Spleen (tissue), 11 donors: ENCODE results near the gene SNX11. TPM values are rescaled to one million over a fixed set of nuclear protein-coding genes. Genes with fewer than 3 reads are reported as not detected.
A peak's percentile ranks its signal among the peaks of the same experiment; 100 is the strongest.
"Not testable (repeated sequence)": the region's sequence is repeated elsewhere in the genome, so short reads cannot be mapped to it uniquely, and the experiment has no call there.

Experiments used
- DNase-seq: peaks from one replicate; pipeline ENCODE4 v3.0.0-alpha.2; 2020
- H3K27ac ChIP-seq, 8 donors: fragments of 200-600 bp; sonication (generic) in 7 of 8; 1 replicate in 4 of 8; 2 replicates in 4 of 8; pipeline versions ENCODE4 v1.5.0 to v1.8.0; 2016 to 2021; ENCODE audit warnings: inconsistent platforms in 4 of 8, mild to moderate bottlenecking in 4 of 8, moderate library complexity in 1 of 8
- H3K27me3 ChIP-seq, 7 donors: fragments of 200-600 bp; sonication (generic) in 6 of 7; replicated peaks in 1 of 7; 1 replicate in 4 of 7; 2 replicates in 3 of 7; pipeline versions ENCODE4 v1.5.0 to v1.8.0; 2016 to 2021; ENCODE audit warnings: inconsistent platforms in 3 of 7, mild to moderate bottlenecking in 1 of 7
- H3K36me3 ChIP-seq, 6 donors: fragments of 200-600 bp; sonication (generic) in 5 of 6; 1 replicate in 4 of 6; 2 replicates in 2 of 6; pipeline versions ENCODE4 v1.5.0 to v1.8.0; 2016 to 2021; ENCODE audit warnings: inconsistent platforms in 2 of 6
- H3K4me1 ChIP-seq, 6 donors: fragments of 200-600 bp; sonication (generic) in 5 of 6; 1 replicate in 3 of 6; 2 replicates in 3 of 6; pipeline versions ENCODE4 v1.5.0 to v1.8.0; 2016 to 2021; ENCODE audit warnings: inconsistent platforms in 3 of 6
- H3K4me3 ChIP-seq, 8 donors: fragments of 200-600 bp; sonication (generic) in 7 of 8; 1 replicate in 4 of 8; 2 replicates in 4 of 8; pipeline versions ENCODE4 v1.5.0 to v1.8.0; 2016 to 2021; ENCODE audit warnings: inconsistent platforms in 4 of 8, mild to moderate bottlenecking in 4 of 8, moderate library complexity in 2 of 8
- H3K9me3 ChIP-seq, 8 donors: fragments of 200-600 bp; sonication (generic) in 7 of 8; 1 replicate in 4 of 8; 2 replicates in 4 of 8; pipeline versions ENCODE4 v1.5.0 to v1.8.0; 2016 to 2021; ENCODE audit warnings: inconsistent platforms in 4 of 8
- POLR2A ChIP-seq, 3 donors: fragments of 450-650 bp; IDR thresholded peaks; one replicate each; pipeline ENCODE4 v1.5.1; 2017; ENCODE audit warnings: antibody characterized with exemption in 3 of 3, mild to moderate bottlenecking in 1 of 3
- POLR2AphosphoS5 ChIP-seq, 3 donors: sonication (generic); formaldehyde crosslinking; IDR thresholded peaks; one replicate each; pipeline ENCODE4 v1.5.1; 2017; ENCODE audit warnings: antibody characterized with exemption in 3 of 3
- WGBS, 5 donors: extraction: QIAGEN DNeasy Blood & Tissue Kit in 3 of 5; methylation state at CpG; one replicate each; pipeline versions ENCODE4 v1.1.5 to v1.1.7; 2013 to 2018; 5-methylcytosine and 5-hydroxymethylcytosine counted together
- intact Hi-C: fragments of 100-400 bp; cut with DNase I; formaldehyde crosslinking; loops from one replicate; pipeline ENCODE4 v1.15.0; 2023; ENCODE audit warnings: low total_unique reads
- polyA plus RNA-seq, 3 donors: library from polyadenylated mRNA; stranded (reverse); fragments of 200-250 nt; gene quantifications; one replicate each; pipeline ENCODE4 v1.2.1, GENCODE V29; 2013
- total RNA-seq, 7 donors: library from RNA; depleted of rRNA in 3 of 7; stranded (reverse); fragments of >200 nt in 3 of 7; fragmentation: NEBNext Ultra II Directional in 4 of 7; extraction: Animal tissue kit (Norgen Biotek cat#: 25700) in 4 of 7; gene quantifications; one replicate each; pipeline versions ENCODE4 v1.1.0 to v1.2.1, GENCODE V29; 2016 to 2021
- TF ChIP-seq, protein P1 (sequence below), 11 experiments: fragments of 200-600 bp in 7 of 11; fragments of 450-650 bp in 4 of 11; sonication (generic) in 4 of 11; IDR thresholded peaks in 8 of 11; conservative IDR thresholded peaks in 3 of 11; 1 replicate in 7 of 11; 2 replicates in 4 of 11; pipeline versions ENCODE4 v1.4.0 to v1.8.0; 2016 to 2021; ENCODE audit warnings: antibody characterized with exemption in 11 of 11, inconsistent platforms in 4 of 11, mild to moderate bottlenecking in 1 of 11
- donor health status: healthy with polysubstance abuse.
- donor health status: DM: no; HTN: no; CAD: no; lungs with moderate emphysema.
- donor health status: DM: no; HTN: no; CAD: no.
- donor health status: Bipolar disorder and iron deficiency.
- donor health status: healthy.
- donor health status: DM: no; HTN: no; CAD: no.
- donor health status: DM: yes; HTN: yes; CAD: no.

SNX11 gene
- total and polyA plus RNA-seq, 10 donors: 17.6 to 45.4 (median 34.9) TPM

DNA sequence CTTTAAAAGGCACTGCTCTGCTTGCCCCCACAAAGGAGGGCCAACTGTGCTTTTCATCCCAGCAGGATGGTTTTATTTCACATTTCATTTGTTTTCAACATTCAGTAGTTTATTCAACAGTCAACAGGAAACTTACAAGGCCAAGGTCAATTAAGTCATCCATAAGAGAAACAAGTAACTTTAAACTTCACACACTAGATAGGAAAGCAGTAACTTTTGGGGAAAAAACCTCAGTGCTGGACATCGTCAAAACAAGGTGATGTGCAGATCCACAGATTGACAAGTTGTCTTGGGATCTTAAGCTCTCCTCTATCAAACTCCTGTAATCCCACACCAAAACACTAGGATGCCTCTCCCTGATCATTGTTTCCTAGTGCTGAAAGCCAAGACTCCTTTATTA, 40.9 kb upstream of the SNX11 start:
- no peak for DNase-seq
- 79 to 93% (median 80%) methylated on average over 1 of the region's 1 CpG for WGBS, 5 donors
- peaks cover 0 to 29% (median 14%) of the 10 kb centered on the region in 6 donors for H3K4me1 ChIP-seq
- intact Hi-C loops: no loop called here
- peak overlapping the region in 7 of 8 donors; percentile 47 to 76 (median 72) for H3K27ac ChIP-seq
- no peaks in the 10 kb centered on the region for H3K27me3 ChIP-seq
- peaks cover 0 to 100% (median 59%) of the 10 kb centered on the region in 6 donors for H3K36me3 ChIP-seq
- H3K4me3 ChIP-seq: no peak overlapping the region
- TF ChIP-seq, protein P1, sequence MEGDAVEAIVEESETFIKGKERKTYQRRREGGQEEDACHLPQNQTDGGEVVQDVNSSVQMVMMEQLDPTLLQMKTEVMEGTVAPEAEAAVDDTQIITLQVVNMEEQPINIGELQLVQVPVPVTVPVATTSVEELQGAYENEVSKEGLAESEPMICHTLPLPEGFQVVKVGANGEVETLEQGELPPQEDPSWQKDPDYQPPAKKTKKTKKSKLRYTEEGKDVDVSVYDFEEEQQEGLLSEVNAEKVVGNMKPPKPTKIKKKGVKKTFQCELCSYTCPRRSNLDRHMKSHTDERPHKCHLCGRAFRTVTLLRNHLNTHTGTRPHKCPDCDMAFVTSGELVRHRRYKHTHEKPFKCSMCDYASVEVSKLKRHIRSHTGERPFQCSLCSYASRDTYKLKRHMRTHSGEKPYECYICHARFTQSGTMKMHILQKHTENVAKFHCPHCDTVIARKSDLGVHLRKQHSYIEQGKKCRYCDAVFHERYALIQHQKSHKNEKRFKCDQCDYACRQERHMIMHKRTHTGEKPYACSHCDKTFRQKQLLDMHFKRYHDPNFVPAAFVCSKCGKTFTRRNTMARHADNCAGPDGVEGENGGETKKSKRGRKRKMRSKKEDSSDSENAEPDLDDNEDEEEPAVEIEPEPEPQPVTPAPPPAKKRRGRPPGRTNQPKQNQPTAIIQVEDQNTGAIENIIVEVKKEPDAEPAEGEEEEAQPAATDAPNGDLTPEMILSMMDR (IDR thresholded peaks at IDR 0.05 in 8 of 11, conservative IDR thresholded peaks at IDR 0.05 in 3 of 11): no peak
- TF ChIP-seq POLR2A (IDR thresholded peaks at IDR 0.05) (no peak), POLR2AphosphoS5 (IDR thresholded peaks at IDR 0.05) (no peak)
- no peaks in the 10 kb centered on the region for H3K9me3 ChIP-seq

DNA sequence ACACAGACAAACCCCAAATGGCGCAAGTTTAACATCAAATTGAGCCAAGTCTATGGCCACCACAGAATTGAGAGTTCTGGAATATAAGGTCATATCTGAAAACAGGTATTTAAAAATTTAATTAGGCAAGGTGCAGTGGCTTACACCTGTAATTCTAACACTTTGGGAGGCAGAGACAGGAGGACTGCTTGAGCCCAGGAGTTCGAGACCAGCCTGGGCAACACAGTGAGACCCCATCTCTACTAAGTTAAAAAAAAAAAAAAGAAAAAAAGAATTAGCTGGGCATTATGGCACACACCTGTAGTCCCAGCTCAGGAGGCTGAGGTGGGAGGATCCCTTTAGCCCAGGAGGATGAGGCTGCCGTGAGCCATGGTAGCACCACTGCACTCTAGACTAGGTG, 40.3 kb upstream of the SNX11 start:
- H3K36me3 ChIP-seq: peaks cover 0 to 100% (median 53%) of the 10 kb centered on the region in 6 donors

DNA sequence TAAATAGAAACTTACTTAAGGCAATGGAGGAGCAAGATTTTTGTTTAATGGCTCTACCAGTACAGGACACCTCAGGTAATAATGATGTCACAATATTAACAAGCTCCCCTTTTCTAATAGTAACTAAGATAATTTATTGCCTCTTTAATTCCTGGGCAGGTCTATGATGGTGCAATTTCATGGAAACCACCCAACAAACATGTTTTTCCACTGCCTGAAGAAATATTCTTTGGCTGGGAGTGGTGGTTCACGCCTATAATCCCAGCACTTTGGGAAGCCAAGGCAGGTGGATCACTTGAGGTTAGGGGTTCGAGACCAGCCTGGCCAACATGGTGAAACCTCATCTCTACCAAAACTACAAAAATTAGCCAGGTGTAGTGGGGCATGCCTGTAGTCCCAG, 39.8 kb upstream of the SNX11 start:
- intact Hi-C loops, H3K27me3 ChIP-seq: not testable (repeated sequence)
- peaks cover 0 to 100% (median 48%) of the 10 kb centered on the region in 6 donors for H3K36me3 ChIP-seq

More for the DNA sequence above, 40.3 kb upstream of the SNX11 start:
- TF ChIP-seq, protein P1 (IDR thresholded peaks at IDR 0.05 in 8 of 11, conservative IDR thresholded peaks at IDR 0.05 in 3 of 11): no peak
- TF ChIP-seq POLR2A (IDR thresholded peaks at IDR 0.05) (no peak), POLR2AphosphoS5 (IDR thresholded peaks at IDR 0.05) (no peak)
- H3K4me1 ChIP-seq: peaks cover 0 to 29% (median 14%) of the 10 kb centered on the region in 6 donors
- no peaks in the 10 kb centered on the region for H3K27me3 ChIP-seq
- no peaks in the 10 kb centered on the region for H3K9me3 ChIP-seq
- WGBS, 5 donors: 93 to 99% (median 96%) methylated on average over 3 of the region's 3 CpGs
- H3K4me3 ChIP-seq: no peak overlapping the region
- DNase-seq: no peak
- intact Hi-C loops: no loop called here
- peak overlapping the region in 7 of 8 donors; percentile 47 to 76 (median 72) for H3K27ac ChIP-seq

DNA sequence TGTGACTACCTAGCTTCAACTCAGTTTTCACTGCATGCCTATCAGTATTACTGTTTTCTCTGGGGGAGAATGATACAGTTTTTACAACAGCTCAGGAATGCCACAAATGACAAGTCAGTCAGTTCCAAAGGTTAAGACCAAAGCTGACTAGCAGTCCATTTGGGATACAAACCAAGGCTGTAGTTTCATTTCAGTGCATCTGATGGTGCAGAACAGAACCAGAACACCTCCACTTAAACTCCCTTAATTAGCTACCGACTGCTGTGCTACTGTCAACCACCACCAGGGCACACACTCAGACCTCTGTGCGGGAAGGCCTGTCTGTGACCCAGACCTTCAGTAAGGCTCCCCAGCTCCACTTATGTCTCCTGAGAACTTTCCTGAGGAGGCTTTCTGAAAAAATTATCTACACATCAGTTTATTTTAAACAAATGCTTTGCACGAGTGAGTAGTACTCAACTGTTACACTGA, 39.0 kb upstream of the SNX11 start:
- intact Hi-C loops: no loop called here
- Histone ChIP-seq H3K4me3 (no peak overlapping the region), H3K27ac (peak overlapping the region in 2 of 8 donors; percentile 9 to 76), H3K4me1 (peaks cover 0 to 29% (median 14%) of the 10 kb centered on the region in 6 donors), H3K27me3 (no peaks in the 10 kb centered on the region), H3K36me3 (peaks cover 0 to 100% (median 42%) of the 10 kb centered on the region in 6 donors), H3K9me3 (no peaks in the 10 kb centered on the region)
- TF ChIP-seq POLR2A (IDR thresholded peaks at IDR 0.05): no peak
- TF ChIP-seq, protein P1 (IDR thresholded peaks at IDR 0.05 in 8 of 11, conservative IDR thresholded peaks at IDR 0.05 in 3 of 11): peak in 4 of 11 experiments; percentile 5 to 29 (median 14)
- WGBS, 5 donors: 77 to 94% (median 87%) methylated on average over 3 of the region's 3 CpGs
- peak; percentile 30 for DNase-seq

More for the DNA sequence above, 39.8 kb upstream of the SNX11 start:
- H3K4me1 ChIP-seq: peaks cover 0 to 29% (median 14%) of the 10 kb centered on the region in 6 donors
- H3K9me3 ChIP-seq, H3K4me3 ChIP-seq: not testable (repeated sequence)
- H3K27ac ChIP-seq: peak overlapping the region in 5 of 8 donors; percentile 69 to 76 (median 75)
- WGBS, 5 donors: 83 to 98% (median 95%) methylated on average over 2 of the region's 2 CpGs
- peak; percentile 10 for DNase-seq
